ACC112 (cell line): ENCODE measurements around the gene ZNF473.
"Not testable (repeated sequence)": the region's sequence is repeated elsewhere in the genome, so short reads cannot be mapped to it uniquely, and the experiment has no call there.

Experiments
- H2AFZ ChIP-seq: fragments of 200-600 bp; sonication (generic); one replicate; pipeline ENCODE4 v1.6.0; 2017; ENCODE audit warnings: antibody characterized with exemption, low read length; ENCODE audit not compliant: unreplicated experiment
- H3K27ac ChIP-seq: fragments of 200-600 bp; sonication (generic); 2 replicates; pipeline ENCODE4 v1.5.1; 2014; ENCODE audit warnings: low read depth, mild to moderate bottlenecking, antibody characterized with exemption, low read length, moderate library complexity
- H3K27me3 ChIP-seq: fragments of 200-600 bp; sonication (generic); 2 replicates; pipeline ENCODE4 v1.6.1; 2014; ENCODE audit warnings: mild to moderate bottlenecking, antibody characterized with exemption, low read length, moderate library complexity, mixed read lengths; ENCODE audit not compliant: insufficient read depth
- H3K36me3 ChIP-seq: fragments of 200-600 bp; sonication (generic); 2 replicates; pipeline ENCODE4 v1.6.1; 2016; ENCODE audit warnings: mild to moderate bottlenecking, antibody characterized with exemption, low read length, moderate library complexity, mixed read lengths; ENCODE audit not compliant: insufficient read depth
- H3K4me1 ChIP-seq: fragments of 200-600 bp; sonication (generic); one replicate; pipeline ENCODE4 v1.6.1; 2016; ENCODE audit warnings: low read length, mixed read lengths; ENCODE audit not compliant: insufficient read depth, unreplicated experiment, control insufficient read depth
- H3K4me3 ChIP-seq: fragments of 200-600 bp; sonication (generic); 2 replicates; pipeline ENCODE4 v1.5.1; 2014; ENCODE audit warnings: mild to moderate bottlenecking, low read depth, low read length
- H3K79me2 ChIP-seq: fragments of 200-600 bp; sonication (generic); one replicate; pipeline ENCODE4 v1.6.0; 2016; ENCODE audit warnings: low read length; ENCODE audit not compliant: control insufficient read depth, unreplicated experiment, insufficient read depth

The ZNF473 gene

DNA sequence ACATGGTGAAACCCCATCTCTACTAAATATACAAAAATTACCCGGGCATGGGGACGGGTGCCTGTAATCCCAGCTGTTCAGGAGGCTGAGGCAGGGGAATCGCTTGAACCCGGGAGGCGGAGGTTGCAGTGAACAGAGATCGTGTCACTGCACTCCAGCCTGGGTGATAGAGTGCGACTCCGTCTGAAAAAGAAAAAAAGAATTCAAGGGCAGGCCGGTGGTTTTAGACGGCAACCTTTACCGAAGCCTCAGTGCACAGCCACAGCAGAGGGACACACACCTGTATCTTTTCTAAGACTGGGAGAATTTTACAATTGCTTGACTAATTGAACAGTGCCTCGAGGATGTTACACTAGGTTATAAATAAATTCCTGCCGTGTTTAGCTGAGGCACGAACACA, 73.9 kb downstream of the ZNF473 start:
- H3K4me1 ChIP-seq, H3K4me3 ChIP-seq, H3K27me3 ChIP-seq, H3K79me2 ChIP-seq, H3K36me3 ChIP-seq, H3K27ac ChIP-seq, H2AFZ ChIP-seq: not testable (repeated sequence)

DNA sequence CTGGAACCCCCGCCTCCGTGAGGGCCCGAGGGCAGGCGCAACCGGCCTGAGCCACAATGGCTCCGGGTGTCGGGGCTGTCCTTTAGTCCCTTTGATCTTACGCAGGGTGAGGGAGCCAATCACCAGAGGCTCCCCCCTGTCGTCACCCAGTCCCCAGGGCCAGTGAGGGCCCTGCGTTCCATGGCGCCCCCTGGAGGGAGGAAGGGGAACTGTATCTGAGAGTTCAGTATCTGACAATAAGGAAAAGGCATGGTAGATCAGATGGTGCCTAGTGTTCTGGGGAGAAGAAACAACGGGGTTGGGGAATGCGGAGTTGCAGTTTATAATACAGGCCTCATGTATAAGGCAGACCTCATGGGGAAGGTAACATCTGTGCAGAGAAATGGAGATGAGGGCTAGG, 75.1 kb downstream of the ZNF473 start:
- not testable (repeated sequence) for H3K36me3 ChIP-seq, H3K4me1 ChIP-seq, H3K4me3 ChIP-seq, H3K27ac ChIP-seq, H2AFZ ChIP-seq, H3K27me3 ChIP-seq, H3K79me2 ChIP-seq
